SU-DHL-6 (cell line): ENCODE data around the gene COX19.

Source experiments
- H2AFZ ChIP-seq: fragments of 200-600 bp; sonication (generic); 2 replicates; pipeline ENCODE4 v1.6.1; 2014; ENCODE audit warnings: low read depth, mild to moderate bottlenecking, moderate library complexity, mixed read lengths, antibody characterized with exemption, low read length; ENCODE audit not compliant: severe bottlenecking
- H3F3A ChIP-seq: fragments of 200-600 bp; shearing (Covaris generic); 2 replicates; pipeline ENCODE4 v1.6.0; 2016; ENCODE audit warnings: antibody characterized with exemption, mild to moderate bottlenecking; ENCODE audit not compliant: insufficient read depth
- H3K27ac ChIP-seq: fragments of 200-600 bp; sonication (generic); 2 replicates; pipeline ENCODE4 v1.5.1; 2016; ENCODE audit warnings: low read depth, mild to moderate bottlenecking, low read length, moderate library complexity, mixed read lengths
- H3K27me3 ChIP-seq: fragments of 200-600 bp; sonication (generic), shearing (Covaris generic); 2 replicates; pipeline ENCODE4 v1.6.0; 2014; ENCODE audit warnings: mild to moderate bottlenecking, low read length
- H3K36me3 ChIP-seq: fragments of 200-600 bp; sonication (generic); 2 replicates; pipeline ENCODE4 v1.6.1; 2014; ENCODE audit warnings: mild to moderate bottlenecking, low read length, mixed read lengths
- H3K4me2 ChIP-seq: fragments of 300-600, 200-600 bp; shearing (Covaris generic), sonication (generic); 2 replicates; pipeline ENCODE4 v1.6.0; 2014; ENCODE audit warnings: low read length, low read depth, mild to moderate bottlenecking; ENCODE audit not compliant: poor library complexity, severe bottlenecking
- H3K4me3 ChIP-seq: fragments of 200-600 bp; sonication (generic); 2 replicates; pipeline ENCODE4 v1.5.1; 2014; ENCODE audit warnings: antibody characterized with exemption, low read length, mild to moderate bottlenecking, mixed read lengths; ENCODE audit not compliant: insufficient read depth, poor library complexity, severe bottlenecking
- H3K79me2 ChIP-seq: fragments of 200-600 bp; sonication (generic); 2 replicates; pipeline ENCODE4 v1.6.1; 2014; ENCODE audit warnings: mild to moderate bottlenecking, low read length, moderate library complexity; ENCODE audit not compliant: insufficient read depth
- H3K9ac ChIP-seq: fragments of 200-600 bp; sonication (generic); 2 replicates; pipeline ENCODE4 v1.7.0; 2014; ENCODE audit warnings: mild to moderate bottlenecking, low read length
- H3K9me2 ChIP-seq: fragments of 200-600 bp; sonication (generic); replicated peaks from 2 replicates; pipeline ENCODE4 v1.6.1; 2014; ENCODE audit warnings: low read length; ENCODE audit not compliant: insufficient read depth
- H3K9me3 ChIP-seq: fragments of 200-600 bp; sonication (generic); 2 replicates; pipeline ENCODE4 v1.6.1; 2014; ENCODE audit warnings: low read length, mixed read lengths; ENCODE audit not compliant: insufficient read depth
- H4K20me1 ChIP-seq: fragments of 200-600 bp; sonication (generic); 2 replicates; pipeline ENCODE4 v1.6.1; 2014; ENCODE audit warnings: low read depth, mild to moderate bottlenecking, antibody characterized with exemption, low read length, moderate library complexity, mixed read lengths
- EZH2phosphoT487 ChIP-seq: fragments of 200-600 bp; sonication (generic), shearing (Covaris generic); conservative IDR thresholded peaks from 2 replicates; pipeline ENCODE4 v1.6.1; 2018; ENCODE audit warnings: mild to moderate bottlenecking, antibody characterized with exemption, low read length, moderate library complexity, mixed read lengths
- TF ChIP-seq, protein P1 (sequence below): fragments of 200-600 bp; sonication (generic); IDR thresholded peaks from one replicate; pipeline ENCODE4 v1.5.1; 2017; ENCODE audit warnings: antibody characterized with exemption, mild to moderate bottlenecking, low read length, moderate library complexity; ENCODE audit not compliant: insufficient read depth, poor library complexity, severe bottlenecking

The COX19 gene

DNA sequence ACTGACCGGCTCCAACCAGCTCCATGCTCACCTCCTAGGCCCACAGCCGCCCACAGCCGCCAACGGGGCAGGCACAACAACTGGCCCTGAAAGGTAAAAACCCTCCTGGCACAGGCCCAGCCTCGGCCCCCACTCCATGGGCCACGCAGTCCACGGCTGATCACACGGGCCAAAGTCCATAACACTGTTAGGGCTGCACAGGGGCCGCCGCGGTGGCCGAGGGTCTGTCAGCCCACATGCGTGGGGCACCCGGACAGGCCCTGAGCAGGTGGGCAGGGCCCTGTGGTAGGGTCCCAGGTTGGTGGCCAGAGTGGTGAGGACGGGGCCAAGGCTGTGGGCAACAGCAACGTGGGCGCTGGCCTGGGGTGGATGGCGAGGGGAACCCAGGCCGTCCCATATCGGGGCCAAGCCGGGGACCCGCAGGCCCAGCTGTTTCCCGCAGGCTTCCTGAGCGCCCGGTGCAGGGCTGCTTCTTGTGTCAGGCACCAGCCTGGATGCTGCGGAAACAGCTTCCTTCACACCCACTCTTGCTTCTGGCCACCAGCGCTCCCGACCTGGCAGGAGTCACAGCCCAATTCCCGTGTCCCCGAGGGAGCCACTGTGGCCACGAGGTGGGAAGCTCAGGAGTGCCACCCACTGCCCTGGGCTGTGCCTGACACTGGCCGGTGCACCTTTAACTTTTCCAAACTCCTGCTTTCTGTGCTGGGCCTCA lies 36.8 kb upstream of the COX19 start:
- Histone ChIP-seq H3K79me2 (no peaks in the 10 kb centered on the region), H3K9ac (no peak overlapping the region), H3K9me2 (no peaks in the 10 kb centered on the region), H3K27me3 (no peaks in the 10 kb centered on the region), H3K9me3 (no peaks in the 10 kb centered on the region), H3K4me3 (no peak overlapping the region), H3K4me2 (no peak overlapping the region), H4K20me1 (no peaks in the 10 kb centered on the region; the same call in 1 of the 2 replicates), H2AFZ (no peak overlapping the region), H3K27ac (no peak overlapping the region), H3F3A (no peaks in the 10 kb centered on the region), H3K36me3 (no peaks in the 10 kb centered on the region)
- TF ChIP-seq, protein P1, sequence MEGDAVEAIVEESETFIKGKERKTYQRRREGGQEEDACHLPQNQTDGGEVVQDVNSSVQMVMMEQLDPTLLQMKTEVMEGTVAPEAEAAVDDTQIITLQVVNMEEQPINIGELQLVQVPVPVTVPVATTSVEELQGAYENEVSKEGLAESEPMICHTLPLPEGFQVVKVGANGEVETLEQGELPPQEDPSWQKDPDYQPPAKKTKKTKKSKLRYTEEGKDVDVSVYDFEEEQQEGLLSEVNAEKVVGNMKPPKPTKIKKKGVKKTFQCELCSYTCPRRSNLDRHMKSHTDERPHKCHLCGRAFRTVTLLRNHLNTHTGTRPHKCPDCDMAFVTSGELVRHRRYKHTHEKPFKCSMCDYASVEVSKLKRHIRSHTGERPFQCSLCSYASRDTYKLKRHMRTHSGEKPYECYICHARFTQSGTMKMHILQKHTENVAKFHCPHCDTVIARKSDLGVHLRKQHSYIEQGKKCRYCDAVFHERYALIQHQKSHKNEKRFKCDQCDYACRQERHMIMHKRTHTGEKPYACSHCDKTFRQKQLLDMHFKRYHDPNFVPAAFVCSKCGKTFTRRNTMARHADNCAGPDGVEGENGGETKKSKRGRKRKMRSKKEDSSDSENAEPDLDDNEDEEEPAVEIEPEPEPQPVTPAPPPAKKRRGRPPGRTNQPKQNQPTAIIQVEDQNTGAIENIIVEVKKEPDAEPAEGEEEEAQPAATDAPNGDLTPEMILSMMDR = no peak
- no peak for TF ChIP-seq EZH2phosphoT487

GRCh38 chr7:1011297-1012003 lies 36.1 kb upstream of the COX19 start:
- no peaks in the 10 kb centered on the region for H3K9me2 ChIP-seq
- TF ChIP-seq, protein P1 = no peak
- TF ChIP-seq EZH2phosphoT487 = no peak
- no peaks in the 10 kb centered on the region for H3K79me2 ChIP-seq
- H3K36me3 ChIP-seq = no peaks in the 10 kb centered on the region
- H3K4me2 ChIP-seq = no peak overlapping the region
- no peak overlapping the region for H3K27ac ChIP-seq
- no peaks in the 10 kb centered on the region; the same call in 1 of the 2 replicates for H4K20me1 ChIP-seq
- H3F3A ChIP-seq = no peaks in the 10 kb centered on the region
- H3K4me3 ChIP-seq = no peak overlapping the region
- no peaks in the 10 kb centered on the region for H3K9me3 ChIP-seq
- no peaks in the 10 kb centered on the region for H3K27me3 ChIP-seq
- no peak overlapping the region for H3K9ac ChIP-seq
- no peak overlapping the region for H2AFZ ChIP-seq

DNA sequence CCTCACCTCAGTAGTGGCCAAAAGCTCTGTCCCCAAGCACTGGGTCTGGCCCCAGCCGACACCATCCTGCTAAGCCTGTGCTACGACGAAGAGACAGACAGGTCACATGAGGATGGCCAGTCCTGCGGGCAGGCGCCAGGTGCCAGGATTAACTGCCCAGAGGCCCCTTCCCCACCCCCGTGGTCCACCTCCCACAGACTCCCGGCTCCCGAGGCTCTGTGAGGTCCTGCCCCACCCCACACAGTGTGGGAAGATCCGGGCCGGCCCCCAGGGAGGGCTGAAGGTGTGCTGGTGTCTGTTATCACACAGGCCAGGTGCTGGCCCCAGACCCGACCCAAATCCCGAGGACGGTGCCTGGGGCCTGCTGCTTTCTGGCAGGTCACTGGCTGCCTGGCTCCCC lies 34.9 kb upstream of the COX19 start:
- H2AFZ ChIP-seq = no peak overlapping the region
- no peaks in the 10 kb centered on the region for H3K9me3 ChIP-seq
- H3F3A ChIP-seq = no peaks in the 10 kb centered on the region
- no peaks in the 10 kb centered on the region for H3K27me3 ChIP-seq
- no peak overlapping the region for H3K27ac ChIP-seq
- no peaks in the 10 kb centered on the region for H3K79me2 ChIP-seq
- no peaks in the 10 kb centered on the region; the same call in 1 of the 2 replicates for H4K20me1 ChIP-seq
- H3K4me3 ChIP-seq = no peak overlapping the region
- no peak overlapping the region for H3K9ac ChIP-seq
- TF ChIP-seq, protein P1 = no peak
- TF ChIP-seq EZH2phosphoT487 = no peak
- no peak overlapping the region for H3K4me2 ChIP-seq
- no peaks in the 10 kb centered on the region for H3K9me2 ChIP-seq
- no peaks in the 10 kb centered on the region for H3K36me3 ChIP-seq
